Frontal cortex (tissue), 4 donors: ENCODE measurements around the gene CD96. TPM values are rescaled to one million over a fixed set of nuclear protein-coding genes. Genes with fewer than 3 reads are reported as not detected.

Experiments
- DNase-seq, 2 donors: peaks; one replicate each; pipeline ENCODE4 v3.0.0; 2012; ENCODE audit warnings: low spot score in 2 of 2
- FAIRE-seq: peaks from 2 replicates; lab custom pipeline; 2012; peaks lifted over from hg19 to GRCh38; lab: Jason Lieb, UNC
- total RNA-seq: library from RNA; depleted of rRNA; stranded (reverse); fragments of >200 nt; gene quantifications from one replicate; pipeline ENCODE4 v1.2.3, GENCODE V29; 2014
- donor health status: control.
- donor health status: control.
- donor health status: control.

Gene CD96
- total RNA-seq, 1 donor from 2014 or later, result not detected

DNA sequence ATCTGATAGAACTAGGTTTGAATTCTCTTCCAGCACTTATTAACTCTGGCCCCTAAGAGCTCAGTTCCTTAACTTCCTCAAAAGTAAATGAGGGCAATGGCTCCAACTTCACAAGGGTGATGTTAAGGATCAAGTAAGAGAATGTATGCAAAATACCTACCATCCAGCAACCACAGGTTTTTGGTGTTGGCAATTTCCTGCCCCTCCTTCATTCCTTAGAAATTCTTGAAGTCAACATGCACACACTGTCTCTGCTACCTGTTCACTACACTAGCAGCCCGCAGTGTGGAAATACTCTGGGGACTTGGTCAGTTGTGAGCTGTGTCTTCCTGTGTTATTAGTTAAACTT, 48.1 kb downstream of the CD96 start:
- DNase-seq, result no peak

GRCh38 chr3:111591555-111591954, 49.6 kb downstream of the CD96 start:
- FAIRE-seq, result no peak
- DNase-seq, result no peak

More for the DNA sequence above, 48.1 kb downstream of the CD96 start:
- FAIRE-seq, result no peak

- DNase-seq, result no peak
- no peak for FAIRE-seq
These were observed 50.1 kb downstream of the CD96 start for GRCh38 chr3:111592143-111592542.

DNA sequence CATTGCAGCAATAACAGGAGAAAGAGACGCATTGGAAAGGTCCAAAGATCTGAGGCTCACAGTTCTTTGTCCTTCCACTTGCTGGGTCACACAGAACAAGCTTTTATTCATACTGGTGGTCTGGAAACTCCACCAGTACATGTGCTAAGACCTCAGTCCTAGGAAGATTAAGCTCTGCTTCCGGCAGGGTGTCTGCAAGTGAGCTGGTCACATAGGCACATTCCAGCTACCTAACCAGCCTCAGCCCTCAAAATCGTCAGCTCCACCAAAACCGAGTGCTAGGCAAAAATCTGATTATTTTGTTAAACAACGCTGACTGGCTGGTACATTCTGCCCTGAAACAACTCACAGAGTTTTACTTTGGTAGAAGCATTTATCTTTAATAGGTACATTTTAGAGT, 50.9 kb downstream of the CD96 start:
- DNase-seq, result no peak
- FAIRE-seq, result no peak

- no peak for DNase-seq
- FAIRE-seq, result no peak
These were observed 51.7 kb downstream of the CD96 start for GRCh38 chr3:111593666-111594065.

- DNase-seq (no peak), FAIRE-seq (no peak)
These were observed 52.2 kb downstream of the CD96 start for GRCh38 chr3:111594205-111594604.

- no peak for DNase-seq
- FAIRE-seq, result no peak
These were observed 52.8 kb downstream of the CD96 start for GRCh38 chr3:111594781-111595180.

DNA sequence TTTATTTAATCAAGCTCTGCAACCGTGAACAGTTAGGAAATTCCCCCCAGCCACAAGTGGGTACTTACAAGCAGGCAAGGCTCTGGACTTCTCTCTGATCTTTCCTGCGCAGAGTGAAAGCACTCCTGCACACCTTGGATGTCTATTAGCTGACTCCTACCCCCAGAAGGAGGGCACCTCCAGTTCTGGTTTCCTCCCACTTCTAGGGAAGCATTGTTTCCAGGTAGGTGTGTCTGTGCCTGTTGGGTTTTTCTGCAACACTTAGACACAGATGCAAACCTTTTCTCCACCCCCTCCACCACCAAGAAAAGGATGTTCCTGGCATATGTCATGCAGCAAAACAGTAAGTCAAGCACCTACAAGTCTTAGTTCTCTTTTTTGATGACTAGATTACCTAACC, 53.2 kb downstream of the CD96 start, which contains the start of gene ZBED2:
TSS of gene ZBED2 (minus strand) at position 115 of the 400 bp plus-strand sequence. CDS start 1,145 bp downstream, outside the sequence.
- DNase-seq, result no peak
- FAIRE-seq, result no peak

DNA sequence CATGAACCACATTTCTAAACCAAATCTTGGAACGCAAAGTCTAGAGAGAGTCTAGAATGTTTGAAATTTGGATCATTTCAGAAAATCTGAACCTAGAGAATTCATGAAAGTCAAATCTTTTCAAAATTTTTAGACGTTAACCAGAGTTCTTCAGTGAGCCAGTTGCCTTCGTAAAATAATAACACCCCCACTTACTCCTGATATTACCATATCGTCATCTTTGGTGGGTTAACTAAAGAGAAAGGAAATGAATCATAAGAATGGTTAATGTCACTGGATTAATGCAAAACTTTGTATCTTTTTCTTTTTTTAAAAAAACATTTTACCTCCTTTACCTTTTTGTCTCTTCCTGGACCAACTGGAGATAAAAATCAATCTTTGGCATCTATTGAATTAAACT, 54.3 kb downstream of the CD96 start:
- DNase-seq, result no peak
- FAIRE-seq, result no peak

DNA sequence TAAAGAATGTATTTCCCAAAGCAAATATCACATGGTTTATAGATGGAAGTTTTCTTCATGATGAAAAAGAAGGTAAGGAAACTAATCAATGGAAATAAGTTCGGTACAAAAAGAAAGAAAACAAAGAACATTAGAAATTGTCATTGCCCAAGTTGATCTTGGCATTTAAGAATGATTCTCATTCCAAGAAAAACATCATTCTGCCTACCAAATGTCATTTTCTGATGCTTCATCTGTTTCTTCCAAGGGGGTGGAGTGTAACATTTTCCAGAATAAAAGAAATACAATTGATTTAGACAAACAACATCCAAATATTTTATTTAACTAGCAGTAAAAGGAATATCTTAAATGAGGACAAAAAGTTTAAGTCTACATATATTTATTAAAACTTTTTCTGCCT, 56.1 kb downstream of the CD96 start:
- DNase-seq, result no peak
- FAIRE-seq, result no peak

GRCh38 chr3:111598552-111598951, 56.6 kb downstream of the CD96 start:
- DNase-seq (no peak), FAIRE-seq (no peak)

DNA sequence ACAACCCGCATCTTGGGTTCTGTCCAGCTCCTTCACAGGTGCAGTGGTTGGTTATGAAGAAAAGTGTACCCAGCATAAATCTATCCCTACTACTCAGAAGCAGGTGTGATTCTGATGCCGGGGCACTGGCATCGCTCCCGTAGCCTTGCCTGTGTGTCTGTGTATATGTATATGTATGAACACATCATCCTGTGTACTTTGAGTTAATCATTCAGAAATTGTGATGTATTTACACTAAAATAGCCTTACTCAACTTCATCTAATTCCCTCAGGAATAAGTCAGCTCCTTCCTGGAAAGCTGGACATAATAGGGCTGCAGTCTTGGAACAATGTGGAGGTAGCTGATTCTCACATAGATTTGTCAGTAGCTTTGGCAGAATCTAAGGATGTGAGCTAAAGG, 59.8 kb downstream of the CD96 start:
- DNase-seq (no peak), FAIRE-seq (no peak)

GRCh38 chr3:111603679-111604078, 61.7 kb downstream of the CD96 start:
- FAIRE-seq (no peak), DNase-seq (no peak)

DNA sequence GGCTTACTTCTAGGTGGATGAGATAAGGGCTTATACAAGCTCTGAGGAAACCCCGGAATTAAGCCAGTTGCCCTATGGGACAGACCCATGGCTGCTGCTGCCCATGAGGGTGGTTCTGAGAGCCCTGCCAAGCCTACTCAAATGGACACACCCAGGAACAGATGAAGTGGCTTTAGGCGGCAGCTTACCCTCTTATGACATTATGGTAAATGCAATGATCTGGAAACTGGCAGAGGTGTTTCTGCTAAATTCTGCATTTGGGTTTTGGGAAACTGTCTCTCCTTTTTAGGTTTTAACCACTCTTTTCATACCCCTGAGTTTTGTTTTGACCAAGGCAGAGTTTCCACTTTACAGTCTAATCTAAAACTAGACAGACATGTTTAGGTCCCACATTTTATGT, 62.1 kb downstream of the CD96 start:
- DNase-seq, result no peak
- no peak for FAIRE-seq

DNA sequence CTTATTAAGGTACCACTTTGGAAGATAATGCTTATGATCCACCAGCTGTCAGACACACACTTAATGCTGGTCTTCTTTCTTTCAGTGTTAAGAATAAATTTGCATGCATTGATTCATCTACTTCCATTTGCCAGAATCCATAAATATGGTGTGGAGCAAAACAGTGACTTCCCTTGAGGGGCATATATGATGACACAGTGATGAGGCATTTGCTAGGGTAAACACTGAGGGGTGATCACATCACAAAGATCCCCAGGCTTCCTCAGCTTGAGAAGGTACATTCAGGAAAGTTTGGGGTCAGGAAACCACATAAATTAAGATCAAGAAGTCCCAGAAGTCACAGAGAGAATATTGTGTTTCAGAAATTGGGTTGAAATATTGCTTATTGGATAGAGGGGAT, 63.0 kb downstream of the CD96 start:
- FAIRE-seq (no peak), DNase-seq (no peak)

GRCh38 chr3:111605493-111605892, 63.5 kb downstream of the CD96 start:
- DNase-seq, result no peak
- FAIRE-seq, result no peak

DNA sequence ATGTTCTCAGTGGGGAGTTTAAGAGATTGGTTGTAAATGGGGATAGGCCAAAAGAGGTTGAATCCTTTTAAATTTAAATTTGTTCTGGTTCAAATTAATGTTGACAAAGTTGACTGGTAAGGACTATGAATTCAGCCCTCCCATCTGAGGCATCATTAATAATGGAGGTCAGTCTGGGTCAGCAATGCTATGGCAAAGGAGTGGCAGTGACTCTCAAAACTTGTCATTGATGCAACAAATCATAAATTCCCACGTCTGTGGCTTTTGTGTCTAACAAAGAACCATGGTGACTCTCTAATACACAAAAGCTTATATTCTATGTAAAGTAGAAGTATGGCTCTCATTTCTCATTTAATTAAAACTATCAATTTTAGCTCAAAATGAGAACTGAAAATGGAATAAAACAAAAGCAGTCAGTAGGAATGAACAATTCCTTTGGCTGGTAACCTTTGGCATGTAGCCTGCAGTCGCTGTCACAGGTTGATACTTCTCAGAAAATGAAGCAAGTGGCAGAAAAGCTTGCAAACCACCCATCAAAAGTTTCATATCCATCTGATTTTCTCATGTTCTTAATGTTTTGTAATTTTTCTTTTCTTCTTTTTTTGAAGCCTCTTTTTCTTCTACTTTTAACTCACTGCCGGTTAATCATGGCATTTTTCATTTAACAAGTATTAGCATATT, 65.4 kb downstream of the CD96 start:
- no peak for DNase-seq
- FAIRE-seq, result no peak

DNA sequence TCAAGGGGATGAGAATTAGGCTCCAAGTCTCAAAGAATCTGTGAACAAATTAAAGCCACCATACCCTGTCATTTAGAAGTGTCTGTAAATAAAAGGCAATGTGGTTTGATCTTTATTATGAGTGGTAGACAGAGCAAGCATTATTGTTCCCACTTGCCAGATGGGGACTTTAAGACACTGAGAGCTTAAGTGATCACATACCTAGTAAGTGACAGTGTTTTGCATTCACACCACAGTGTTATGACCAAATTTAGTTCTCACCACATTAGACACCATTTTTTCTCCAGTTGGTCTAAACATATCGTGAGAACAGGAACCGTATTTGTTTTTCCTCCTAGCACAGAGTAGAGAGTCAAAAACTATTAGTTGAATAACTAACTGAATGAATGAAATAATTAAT, 66.4 kb downstream of the CD96 start:
- DNase-seq (no peak), FAIRE-seq (no peak)

DNA sequence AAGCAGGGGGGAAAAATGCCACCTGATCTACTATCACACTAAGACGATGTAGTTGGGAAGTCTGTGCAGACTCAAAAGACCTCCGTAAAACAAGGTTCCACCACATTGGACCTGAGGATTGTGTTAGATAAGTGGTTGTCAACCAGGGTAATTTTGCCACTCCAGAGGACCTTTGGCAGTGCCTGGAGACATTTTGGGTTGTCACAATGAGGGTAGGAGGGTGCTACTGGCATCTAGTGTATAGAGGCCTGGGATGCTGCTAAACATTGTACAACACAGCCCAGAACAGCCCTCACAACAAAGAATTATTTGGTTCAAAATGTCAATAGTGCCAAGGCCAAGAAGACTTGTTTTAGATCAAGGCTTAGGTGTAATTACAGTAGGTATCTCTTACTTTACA, 67.7 kb downstream of the CD96 start:
- FAIRE-seq (no peak), DNase-seq (no peak)

- FAIRE-seq (no peak), DNase-seq (no peak)
These were observed 68.2 kb downstream of the CD96 start for GRCh38 chr3:111610189-111610588.

DNA sequence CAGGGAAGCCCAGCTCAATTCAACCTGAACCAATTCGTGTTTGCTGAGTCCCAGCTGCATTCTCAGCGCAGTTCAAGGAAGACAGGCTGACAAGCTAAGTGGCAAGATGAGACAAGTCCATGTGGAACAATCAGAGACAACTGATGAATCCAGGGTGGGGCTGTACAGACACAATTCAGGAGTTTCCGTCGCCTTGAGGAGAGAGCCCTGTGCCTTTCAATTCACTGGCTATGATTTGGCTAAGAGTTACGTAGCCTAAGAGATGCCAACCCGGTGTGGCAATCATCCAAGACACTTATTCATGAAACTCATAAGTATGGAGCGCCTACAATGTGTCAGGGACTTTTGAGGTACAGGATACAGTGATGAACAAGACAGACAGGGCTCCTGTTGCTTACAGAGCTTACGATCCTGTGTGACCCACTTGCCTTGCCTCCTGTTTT, 68.6 kb downstream of the CD96 start:
- DNase-seq, result no peak

DNA sequence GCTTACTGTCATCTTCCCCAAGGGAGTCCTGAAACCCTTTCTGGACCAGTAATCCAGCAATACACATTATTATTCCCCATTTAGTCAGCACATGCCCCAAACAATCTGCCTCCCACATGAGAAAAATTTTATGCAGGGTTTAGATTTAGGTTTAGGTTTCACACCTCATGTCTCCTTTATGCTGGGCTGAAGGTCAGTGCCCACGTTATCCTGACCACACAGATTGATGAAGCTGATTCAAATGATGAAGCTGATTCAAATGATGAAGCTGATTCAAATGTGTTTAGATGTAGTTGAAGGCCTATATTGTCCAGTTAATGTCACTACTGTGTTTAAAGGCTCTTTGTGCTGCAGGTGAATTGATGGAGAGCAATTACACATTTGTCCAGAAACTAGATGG, 71.3 kb downstream of the CD96 start:
- DNase-seq (no peak), FAIRE-seq (no peak)

More for the DNA sequence above, 68.6 kb downstream of the CD96 start:
- no peak for FAIRE-seq
